DMS153 treated with DMSO at 0.1 percent for 48 hours (cell line): Measurements from ENCODE around the gene NPB.

ENCODE experiments used
- DNase-seq: peaks from one replicate; lab custom pipeline; 2025; ENCODE audit not compliant: unreplicated experiment; lab: John Stamatoyannopoulos, UW

NPB gene

GRCh38 chr17:81939218-81939617, 37.2 kb downstream of the NPB start:
- no peak for DNase-seq

- DNase-seq, result no peak
Measured at GRCh38 chr17:81939881-81940385, 37.9 kb downstream of the NPB start.

GRCh38 chr17:81940538-81941483, 38.8 kb downstream of the NPB start:
- no peak for DNase-seq

- DNase-seq, result no peak
Measured at GRCh38 chr17:81941484-81942166, 39.6 kb downstream of the NPB start.

- DNase-seq, result no peak
Measured at GRCh38 chr17:81942167-81942553, 40.1 kb downstream of the NPB start.

DNA sequence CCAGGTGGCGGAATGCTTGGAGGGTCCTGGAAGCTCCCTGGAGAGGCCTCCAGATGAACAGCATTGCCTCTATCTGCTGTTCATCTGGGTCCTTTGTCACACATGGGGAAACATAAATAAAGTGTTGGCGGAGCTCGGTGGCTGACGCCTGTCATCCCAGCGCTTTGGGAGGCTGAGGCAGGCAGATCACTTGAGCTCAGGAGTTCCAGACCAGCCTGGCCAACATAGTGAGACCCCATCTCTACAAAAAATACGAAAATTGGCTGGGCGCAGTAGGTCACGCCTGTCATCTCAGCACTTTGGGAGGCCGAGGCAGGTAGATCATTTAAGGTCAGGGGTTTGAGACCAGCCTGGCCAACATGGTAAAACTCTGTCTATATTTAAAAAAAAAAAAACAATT, 42.8 kb downstream of the NPB start:
- no peak for DNase-seq

- no peak for DNase-seq
Measured at GRCh38 chr17:81947189-81947588, 45.2 kb downstream of the NPB start, which contains the start of gene MYADML2. Gene MYADML2, minus strand, starts transcription at chr17:81947233. Its CDS starts 5,492 bp downstream, at chr17:81941741.

GRCh38 chr17:81948635-81949378, 46.8 kb downstream of the NPB start:
- DNase-seq, result no peak

DNA sequence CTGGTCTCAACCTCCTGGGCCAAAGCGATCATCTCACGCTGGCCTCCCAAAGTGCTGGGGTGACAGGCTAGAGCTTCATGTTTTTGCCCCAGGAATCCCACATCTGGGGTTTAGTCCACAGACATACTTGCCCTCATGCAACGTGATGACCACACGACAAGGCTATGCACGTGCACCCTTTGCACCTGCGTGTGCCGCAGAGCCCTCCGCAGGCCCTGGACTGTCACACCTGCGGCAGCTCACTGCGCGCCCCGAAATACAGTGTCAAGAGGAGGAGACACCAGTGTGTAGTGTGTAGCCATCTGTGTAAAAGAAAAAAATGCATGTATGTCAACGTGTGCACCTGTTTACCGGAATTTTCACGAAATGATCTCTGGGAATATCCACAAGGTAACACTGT, 48.5 kb downstream of the NPB start:
- no peak for DNase-seq

DNA sequence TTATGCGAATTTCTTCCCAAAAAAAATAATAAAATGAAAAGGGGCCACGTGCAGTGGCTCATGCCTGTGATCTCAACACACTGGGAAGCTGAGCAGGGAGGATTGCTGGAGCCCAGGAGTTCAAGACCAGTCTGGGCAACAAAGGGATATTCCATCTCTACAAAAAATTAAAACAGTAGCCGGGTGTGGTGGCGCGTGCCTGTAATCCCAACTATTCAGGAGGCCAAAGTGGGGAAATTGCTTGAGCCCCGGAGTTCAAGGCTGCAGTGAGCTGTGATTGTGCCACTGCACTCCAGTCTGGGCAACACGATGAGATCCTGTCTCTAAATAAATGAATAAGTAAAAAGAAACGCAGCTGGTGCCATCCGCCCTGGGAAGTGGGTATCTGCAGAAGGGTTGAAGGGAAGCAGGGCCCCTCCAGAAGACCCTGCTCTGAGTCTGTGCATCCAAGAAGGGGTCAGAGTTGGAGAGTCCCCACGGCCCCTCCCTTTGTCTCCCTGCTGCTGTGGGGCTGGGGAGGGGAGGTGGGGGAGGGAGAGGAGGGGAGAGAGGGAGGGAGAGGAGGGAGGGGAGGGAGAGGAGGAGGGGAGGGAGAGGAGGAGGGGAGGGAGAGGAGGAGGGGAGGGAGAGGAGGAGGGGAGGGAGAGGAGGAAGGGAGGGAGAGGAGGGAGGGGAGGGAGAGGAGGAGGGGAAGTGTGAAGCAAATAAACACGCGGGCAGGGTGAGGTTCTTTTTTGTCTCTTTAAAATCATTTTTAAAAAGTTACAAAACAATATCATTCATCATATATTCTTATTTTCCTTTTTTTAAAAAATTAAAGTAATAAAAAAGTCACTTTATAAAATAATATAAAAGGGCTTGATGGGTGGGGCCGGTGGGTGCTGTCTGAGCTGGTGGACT, 50.0 kb downstream of the NPB start:
- no peak for DNase-seq
